Transverse colon (tissue), 4 donors: ENCODE measurements around the gene MAGI2.

ENCODE experiments used
- EP300 ChIP-seq: sonication (generic); formaldehyde crosslinking; IDR thresholded peaks from one replicate; pipeline ENCODE4 v1.6.1; 2017; ENCODE audit warnings: antibody characterized with exemption, low read depth
- POLR2AphosphoS5 ChIP-seq, 3 donors: sonication (generic); formaldehyde crosslinking; IDR thresholded peaks; one replicate each; pipeline ENCODE4 v1.6.1; 2016; ENCODE audit warnings: antibody characterized with exemption in 3 of 3
- TF ChIP-seq, protein P1 (sequence below), 5 experiments: fragments of 200-600 bp in 3 of 5; fragments of 450-650 bp in 2 of 5; sonication (generic) in 3 of 5; IDR thresholded peaks; 1 replicate in 2 of 5; 2 replicates in 3 of 5; pipeline ENCODE4 v1.5.1; 2016 to 2017; ENCODE audit warnings: antibody characterized with exemption in 5 of 5, inconsistent platforms in 3 of 5, mild to moderate bottlenecking in 2 of 5, moderate library complexity in 1 of 5

DNA sequence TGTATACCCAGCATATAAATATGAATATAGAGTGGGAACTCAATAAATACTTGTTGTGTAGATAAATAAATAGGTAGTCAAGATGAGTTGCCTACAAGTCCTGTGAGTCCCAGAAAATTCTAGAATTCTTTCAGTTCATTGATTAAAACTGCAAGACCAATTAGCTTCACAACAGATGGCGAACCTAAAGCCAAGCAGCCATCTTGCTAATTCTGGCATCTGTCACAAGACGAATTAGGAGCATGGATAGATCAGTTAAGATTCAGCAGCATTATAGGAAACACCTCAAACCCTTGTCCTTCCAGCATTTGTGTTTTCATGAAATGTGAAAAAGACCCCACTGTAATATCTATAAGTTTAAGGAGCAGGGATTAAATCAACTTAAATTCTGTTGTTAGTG lies 552.7 kb downstream of the MAGI2 start:
- TF ChIP-seq POLR2AphosphoS5 (IDR thresholded peaks at IDR 0.05): no peak
- TF ChIP-seq, protein P1, sequence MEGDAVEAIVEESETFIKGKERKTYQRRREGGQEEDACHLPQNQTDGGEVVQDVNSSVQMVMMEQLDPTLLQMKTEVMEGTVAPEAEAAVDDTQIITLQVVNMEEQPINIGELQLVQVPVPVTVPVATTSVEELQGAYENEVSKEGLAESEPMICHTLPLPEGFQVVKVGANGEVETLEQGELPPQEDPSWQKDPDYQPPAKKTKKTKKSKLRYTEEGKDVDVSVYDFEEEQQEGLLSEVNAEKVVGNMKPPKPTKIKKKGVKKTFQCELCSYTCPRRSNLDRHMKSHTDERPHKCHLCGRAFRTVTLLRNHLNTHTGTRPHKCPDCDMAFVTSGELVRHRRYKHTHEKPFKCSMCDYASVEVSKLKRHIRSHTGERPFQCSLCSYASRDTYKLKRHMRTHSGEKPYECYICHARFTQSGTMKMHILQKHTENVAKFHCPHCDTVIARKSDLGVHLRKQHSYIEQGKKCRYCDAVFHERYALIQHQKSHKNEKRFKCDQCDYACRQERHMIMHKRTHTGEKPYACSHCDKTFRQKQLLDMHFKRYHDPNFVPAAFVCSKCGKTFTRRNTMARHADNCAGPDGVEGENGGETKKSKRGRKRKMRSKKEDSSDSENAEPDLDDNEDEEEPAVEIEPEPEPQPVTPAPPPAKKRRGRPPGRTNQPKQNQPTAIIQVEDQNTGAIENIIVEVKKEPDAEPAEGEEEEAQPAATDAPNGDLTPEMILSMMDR (IDR thresholded peaks at IDR 0.05): no peak
- TF ChIP-seq EP300: no peak
